NCI-H1105 (cell line): ENCODE measurements around the gene MRPL43.

ENCODE experiments used
- DNase-seq: peaks from one replicate; lab custom pipeline; 2025; lab: John Stamatoyannopoulos, UW

Gene MRPL43

DNA sequence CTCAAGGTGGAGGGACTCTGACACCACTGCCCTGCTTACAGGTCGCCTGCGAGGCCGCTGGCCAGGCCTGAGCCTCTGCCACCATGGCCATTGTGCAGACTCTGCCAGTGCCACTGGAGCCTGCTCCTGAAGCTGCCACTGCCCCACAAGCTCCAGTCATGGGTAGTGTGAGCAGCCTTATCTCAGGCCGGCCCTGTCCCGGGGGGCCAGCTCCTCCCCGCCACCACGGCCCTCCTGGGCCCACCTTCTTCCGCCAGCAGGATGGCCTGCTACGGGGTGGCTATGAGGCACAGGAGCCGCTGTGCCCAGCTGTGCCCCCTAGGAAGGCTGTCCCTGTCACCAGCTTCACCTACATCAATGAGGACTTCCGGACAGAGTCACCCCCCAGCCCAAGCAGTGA, 15.2 kb upstream of the MRPL43 start:
- DNase-seq = no peak

DNA sequence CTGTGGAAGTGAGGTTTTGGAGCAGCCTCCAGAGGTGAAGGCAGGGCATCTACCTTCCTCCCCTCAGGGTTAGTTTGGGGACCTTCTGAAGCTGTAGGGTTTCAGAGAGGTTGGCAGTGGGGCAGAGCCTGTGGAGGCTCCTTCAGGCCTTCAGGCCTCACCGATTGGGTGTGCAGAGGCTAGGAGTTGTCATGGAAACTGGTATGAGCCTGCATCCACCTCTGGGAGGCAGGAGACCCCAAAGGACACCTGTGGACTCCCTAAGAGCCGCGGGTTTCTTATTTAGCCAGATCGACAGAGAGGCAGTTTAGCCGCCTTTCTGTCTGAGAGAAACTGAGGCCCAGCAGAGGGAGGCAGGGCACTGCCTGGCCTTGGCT, 14.3 kb upstream of the MRPL43 start:
- no peak for DNase-seq

DNA sequence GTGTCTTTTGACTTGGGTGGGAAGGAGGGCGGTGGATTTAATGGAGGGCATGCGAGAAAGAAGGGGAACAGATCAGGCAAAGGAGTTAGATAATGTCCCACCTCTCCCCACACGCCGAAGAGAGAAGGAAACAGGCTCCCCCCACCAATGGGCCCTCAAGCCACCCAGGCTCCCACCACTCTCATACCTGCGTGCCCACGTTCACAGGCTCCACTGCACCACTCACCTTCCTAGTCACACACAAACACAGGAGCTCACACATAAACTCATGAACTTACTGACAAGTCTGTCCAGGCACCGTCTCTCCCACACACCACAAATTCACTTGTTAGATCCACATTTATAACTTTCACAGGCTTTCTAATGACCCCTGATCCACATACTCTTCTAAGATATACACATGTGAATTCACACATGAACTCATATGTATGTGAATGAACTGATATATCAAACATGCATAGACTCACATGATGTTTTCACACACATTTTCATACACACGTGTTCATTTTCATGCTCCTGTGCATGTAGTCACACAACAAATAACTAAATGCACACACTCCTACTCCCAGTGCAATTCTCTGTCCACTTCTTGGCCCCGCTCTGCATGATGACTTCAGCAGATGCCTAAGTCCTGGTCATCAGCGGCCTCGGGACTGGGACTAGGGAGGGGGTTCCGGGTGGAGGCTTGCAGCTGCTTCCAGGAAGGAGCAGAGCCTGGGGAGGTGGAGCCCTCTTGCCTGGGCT, 13.8 kb upstream of the MRPL43 start:
- no peak for DNase-seq

DNA sequence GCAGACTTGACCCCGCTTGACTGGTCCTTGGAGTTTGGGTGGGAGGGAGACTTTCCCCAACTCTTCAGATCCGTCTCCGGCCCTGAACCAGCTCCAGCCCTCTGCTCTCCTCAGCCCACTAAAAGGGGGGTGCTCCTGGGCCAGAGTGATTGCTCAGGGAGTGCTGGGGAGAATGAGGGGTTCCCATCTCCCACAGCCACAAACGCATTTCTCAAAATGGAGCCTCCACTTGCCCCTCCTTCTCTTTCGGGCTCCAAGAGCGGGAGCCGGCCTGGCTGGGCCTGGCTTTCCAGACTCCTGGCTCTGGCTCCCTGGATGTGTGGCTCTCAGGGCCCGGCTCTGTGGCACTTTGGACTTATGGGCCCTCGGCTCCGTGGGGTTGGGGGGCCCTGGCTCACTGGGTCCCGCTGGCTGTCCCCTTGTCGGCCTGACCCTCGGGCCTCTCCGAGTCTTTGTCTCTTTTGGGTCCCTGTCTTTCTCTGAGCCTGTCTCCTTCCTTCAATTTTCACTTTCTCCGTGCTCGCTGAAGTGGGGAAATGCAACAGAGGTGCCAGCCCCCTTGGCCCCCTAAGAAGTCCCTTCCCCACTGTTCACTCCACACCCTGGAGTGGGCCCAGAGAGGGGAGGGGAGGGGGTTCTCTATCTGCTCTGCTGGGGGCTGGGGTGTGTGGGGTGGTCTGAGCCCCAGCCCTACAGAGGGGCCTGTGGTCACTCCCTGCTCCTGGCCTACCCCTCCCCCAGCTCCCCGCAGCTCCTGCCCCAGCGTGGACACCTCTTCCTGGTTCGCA, 13.0 kb upstream of the MRPL43 start:
- DNase-seq = no peak

DNA sequence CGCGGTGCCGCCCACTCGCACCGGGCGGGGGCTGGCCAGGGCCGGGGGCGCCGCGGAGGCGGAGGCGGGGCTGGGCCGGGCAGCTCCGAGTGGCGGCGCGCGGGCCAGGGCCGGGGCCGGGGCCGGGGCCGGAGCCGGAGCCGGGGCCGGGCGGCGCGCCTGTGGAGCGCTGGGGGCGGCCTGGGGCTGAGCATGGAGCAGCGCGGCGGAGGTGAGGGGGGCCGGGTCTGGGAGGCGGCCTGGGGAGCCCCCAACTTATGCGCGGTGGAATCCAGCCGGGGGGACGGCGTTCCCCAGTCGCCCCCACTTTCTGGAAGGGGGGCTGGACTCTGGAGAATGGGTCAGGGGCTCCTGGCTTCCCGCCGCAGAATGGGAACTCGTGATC, 12.4 kb upstream of the MRPL43 start, which contains the start of gene LZTS2:
LZTS2 (plus strand) TSS at position 67 of the 385 bp plus-strand sequence. CDS start 2,731 bp downstream, outside the sequence.
- no peak for DNase-seq

DNA sequence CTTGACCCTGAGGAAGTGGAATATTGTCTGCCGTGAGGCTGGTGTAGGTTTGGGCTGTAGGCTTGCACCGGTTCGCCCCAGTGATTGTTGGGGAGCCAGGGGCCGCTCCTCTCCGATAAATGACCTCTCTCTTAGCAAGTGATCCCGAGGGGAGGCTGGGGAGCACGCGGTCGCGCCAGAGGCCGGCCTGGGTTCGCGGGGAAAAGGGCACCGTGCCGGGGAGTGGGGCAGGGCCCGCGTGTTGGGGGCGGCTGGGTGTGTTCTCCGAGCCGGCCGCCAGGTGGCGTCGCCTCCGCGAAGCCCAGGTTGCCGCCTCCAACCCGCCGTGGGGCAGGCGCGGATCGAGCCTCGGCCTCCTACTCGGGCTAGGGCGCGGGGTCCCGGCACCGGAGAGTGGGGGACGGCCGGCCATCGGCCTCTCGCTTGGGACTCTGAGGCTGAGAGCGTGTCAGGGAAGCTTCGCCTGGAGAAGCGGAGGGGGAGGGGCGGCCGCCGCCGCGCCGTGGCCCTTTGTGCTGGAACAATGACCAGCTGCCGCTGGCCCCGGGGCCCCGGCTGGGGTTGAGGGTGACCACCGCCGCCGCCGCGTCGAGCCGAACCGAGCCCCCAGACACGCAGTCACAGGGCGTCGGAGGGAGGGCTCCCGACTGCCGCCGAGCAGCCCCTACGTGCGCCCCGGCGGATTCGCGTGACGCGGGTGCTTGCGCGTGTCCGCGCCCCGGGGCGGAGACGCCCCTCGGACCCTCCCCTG, 11.9 kb upstream of the MRPL43 start:
- no peak for DNase-seq

DNA sequence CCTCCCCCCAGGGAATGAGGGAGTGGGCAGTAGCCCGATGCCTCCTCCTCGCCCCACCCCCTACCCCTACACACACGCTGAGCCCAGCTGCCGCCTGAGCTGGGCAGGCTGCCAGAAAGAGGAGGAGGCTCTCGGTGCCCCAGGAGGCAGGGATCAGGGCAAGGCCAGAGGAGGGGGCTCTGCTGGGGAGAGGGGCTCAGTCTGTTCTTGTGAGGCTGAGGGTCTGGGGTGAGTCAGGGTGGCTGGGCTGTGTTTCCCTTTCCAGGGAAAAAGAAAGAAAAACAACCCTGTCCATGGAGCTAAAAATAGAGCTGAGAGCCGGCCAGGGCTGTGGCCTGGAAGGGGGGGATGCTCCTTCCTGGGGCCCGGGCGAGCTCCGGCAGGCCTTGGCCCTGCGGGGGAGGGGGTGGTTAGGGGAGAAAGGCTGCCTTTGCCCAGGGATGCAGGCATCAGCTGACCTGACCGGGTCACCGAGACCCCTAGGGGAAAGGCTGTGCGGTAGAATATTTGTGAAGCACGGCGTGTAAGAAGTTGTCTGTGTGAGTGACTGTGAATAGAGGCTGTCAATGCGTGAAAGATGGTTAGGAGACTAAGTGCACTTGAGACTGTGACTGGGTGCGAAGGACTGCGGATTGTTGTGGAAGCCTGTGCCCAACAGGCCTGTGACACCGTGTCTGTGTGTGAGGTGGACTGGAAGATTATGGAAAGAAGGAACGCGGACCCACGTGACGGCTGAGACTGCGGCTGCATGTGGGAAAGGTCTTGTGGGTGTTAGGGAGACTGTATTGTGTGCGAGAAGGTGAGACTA, 11.1 kb upstream of the MRPL43 start:
- peak; percentile 77 for DNase-seq

DNA sequence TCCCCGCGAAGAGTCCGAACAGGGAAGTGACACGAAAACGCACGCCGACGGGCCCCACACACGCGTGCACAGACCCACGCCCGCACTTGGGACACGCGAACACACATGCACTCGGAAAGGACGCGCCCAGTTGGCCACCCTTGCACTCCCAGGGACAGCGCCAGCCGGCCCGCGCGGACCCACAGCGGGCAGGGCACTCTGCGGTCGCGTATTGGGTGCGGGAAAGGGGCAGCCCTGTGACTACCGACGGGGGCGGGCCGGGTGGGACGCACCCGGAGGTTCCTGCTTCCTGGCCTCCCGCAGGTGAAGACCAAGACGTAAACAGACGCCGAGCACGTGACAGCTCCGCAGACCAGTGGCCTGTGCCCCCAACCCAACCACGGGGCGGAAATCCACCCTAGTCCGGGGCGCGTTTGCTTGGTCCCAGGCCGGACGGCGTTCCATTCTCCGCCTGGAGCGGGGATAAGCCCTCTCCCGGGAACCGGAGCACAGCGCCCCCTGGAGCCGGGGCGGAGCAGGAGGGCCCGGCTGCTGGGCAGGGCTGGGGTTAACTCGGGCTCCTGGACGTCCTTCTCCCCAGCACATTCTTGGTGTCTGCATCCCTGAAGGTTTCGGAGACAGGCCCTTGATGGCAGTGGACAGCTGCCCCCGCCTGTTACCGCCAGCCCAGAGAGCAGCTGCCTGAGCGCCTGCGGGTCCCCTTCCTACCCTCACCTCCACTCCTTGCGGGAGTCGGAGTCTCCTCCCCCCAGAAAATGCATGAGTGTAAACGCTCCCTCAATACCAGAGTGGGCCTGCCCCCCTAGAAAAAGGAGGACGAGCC, 10.3 kb upstream of the MRPL43 start:
- no peak for DNase-seq

DNA sequence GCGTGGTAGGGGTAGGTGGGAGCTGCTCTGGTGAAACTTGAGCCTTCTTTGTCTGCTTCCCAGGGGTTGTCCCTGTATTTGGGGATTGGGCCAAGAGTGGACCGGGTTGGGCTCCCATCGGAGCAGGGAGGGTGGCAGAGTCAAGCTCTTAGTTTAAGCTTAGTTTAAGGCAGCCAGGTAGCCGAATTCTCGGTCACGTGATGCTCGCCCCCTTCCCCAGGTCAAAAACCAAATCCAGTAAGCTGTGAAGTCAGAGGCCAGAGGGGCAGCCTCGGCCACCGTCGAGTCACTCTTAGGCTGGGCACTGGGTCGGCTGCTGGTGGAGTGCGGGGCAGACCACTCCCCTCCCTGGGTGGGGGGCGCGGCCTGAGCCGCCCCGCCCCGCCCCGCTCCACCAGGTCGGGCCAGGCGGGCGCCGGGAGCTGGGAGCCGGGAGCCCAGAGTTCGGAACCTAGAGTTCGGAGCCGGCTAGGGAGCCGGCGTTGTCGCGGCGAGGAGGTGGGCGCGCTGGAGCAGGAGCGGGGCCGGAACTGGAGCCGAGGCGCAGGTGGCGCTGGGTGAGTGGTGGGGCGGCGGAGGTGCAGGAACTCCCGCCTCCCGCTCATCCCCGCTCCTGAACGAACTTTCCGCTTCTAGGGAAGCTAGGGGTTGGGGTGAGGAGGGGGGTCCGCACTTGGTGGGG, 9.5 kb upstream of the MRPL43 start:
- no peak for DNase-seq

DNA sequence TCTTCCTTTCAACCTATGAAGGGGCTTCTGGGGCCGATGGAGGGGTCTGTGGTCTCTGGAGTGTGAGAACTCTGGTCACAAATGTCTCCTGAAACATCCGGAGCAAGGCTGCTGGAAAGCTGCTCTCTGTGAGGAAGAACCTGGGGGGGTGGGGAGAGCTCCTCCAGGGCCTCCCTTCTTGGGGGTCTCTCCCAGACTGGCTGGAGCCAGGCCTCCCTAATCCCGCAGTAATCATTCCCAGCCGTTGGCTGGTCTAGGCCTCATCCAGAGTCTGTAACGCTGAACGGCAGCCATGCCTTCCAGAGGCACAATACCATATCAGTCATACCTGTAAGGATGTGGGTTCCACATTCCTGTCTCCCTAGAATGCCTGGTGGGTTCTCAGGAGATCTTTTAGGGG, 7.9 kb upstream of the MRPL43 start:
- no peak for DNase-seq

DNA sequence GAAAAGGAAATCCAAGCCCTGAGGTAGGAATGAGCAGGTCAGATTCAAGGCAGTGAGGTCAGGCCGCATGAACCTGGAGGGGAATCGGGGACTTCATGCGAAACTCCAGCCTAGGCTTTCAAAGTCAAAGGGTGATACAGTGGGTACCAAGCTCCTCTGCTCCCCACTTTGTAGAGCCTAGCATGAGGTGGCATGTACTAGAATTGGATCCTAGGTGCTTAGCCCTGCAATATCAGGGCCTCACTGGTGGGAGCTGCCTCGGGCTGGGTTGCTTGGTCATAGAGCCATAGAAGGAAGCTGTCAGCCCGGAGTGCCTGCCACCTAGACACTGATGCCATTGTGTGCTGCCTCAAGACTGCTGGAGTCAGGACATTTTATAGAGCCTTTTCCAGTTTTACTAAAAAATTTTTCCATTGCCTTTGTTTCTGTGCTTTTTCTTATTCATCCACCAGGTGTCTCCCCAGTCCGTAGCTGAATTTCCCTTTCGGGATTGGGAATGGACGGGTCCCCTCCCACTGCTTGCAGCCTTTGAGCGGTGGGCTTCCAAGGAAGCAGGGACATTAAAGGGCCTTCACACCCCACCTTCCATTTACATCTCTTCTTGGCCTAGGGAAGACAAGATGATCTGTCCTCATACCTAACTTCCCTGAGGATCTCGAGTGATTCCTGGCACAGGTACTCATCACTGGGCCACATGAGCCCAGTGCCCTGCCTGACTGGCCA, 6.8 kb upstream of the MRPL43 start:
- no peak for DNase-seq

DNA sequence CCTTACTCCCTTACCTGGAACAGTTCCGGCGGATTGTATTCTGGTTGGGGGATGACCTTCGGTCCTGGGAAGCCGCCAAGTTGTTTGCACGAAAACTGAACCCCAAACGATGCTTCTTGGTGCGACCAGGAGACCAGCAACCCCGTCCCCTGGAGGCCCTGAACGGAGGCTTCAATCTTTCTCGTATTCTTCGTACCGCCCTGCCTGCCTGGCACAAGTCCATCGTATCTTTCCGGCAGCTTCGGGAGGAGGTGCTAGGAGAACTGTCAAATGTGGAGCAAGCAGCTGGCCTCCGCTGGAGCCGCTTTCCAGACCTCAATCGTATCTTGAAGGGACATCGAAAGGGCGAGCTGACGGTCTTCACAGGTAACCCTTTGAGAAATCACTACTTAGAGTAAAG, 1.8 kb upstream of the MRPL43 start:
- no peak for DNase-seq

DNA sequence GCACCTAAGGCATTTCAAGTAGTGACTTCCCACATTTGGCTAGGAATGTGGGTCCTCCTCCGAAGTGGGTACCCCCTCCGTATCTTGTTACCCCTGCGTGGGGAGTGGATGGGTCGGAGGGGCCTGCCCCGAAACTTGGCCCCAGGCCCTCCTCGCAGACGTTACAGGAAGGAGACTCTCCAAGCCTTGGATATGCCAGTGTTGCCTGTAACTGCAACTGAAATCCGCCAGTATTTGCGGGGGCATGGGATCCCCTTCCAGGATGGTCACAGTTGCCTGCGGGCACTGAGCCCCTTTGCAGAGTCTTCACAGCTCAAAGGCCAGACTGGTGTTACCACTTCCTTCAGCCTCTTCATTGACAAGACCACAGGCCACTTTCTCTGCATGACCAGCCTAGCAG, 869 bp upstream of the MRPL43 start:
- no peak for DNase-seq

DNA sequence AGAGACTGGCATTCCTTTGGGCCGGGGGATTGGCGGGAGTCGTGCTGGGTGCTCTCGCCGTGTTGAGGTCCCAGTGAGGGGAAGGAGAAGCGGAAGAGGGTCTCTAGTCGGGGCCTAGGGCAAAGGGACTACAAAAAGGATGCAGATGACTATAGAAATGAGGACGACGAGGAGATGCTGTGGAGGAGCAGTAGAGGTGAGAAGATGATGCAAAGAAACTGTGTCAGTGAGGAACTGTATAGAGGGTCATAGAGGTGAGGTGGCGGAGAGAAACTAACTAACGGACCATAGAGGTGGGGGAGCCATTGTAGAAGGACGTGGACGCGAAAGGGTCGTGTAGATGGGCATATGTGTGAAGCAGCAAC, 370 bp upstream of the MRPL43 start:
- DNase-seq = no peak

DNA sequence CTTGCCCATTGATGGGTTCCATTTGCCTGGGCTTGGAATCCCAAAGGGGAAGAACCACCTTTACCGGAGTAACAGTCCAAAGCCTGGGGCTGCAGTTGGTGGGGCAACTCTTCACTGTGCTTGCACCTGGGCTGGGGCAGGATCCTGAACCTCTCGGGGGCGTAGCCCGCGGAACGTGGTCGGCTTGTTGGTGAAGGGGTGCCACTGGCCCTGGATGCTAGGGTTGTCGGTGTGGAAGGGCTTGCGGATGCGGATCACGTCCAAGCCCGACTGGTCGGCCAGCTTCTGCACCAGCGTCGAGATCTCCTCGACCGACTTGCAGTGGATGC, 710 bp downstream of the MRPL43 start:
- DNase-seq = no peak

DNA sequence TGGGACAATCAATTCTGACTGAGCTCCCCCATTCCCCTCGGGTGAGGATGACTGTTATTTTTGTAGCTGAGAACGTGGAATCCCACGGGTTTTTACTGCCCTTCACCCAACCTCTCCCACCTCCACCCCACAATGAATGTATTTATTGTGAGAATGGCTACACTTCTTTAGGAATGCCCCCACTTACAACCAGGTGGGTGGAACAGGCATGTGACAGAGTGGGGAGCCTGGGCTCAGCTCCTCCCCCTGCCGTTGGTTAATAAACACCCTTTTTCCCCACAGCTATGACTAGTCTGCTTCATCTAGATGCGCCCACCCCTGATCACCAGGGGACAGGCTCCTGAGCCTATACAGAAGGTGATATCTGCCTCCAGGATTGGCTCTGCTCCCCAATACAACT, 2.0 kb downstream of the MRPL43 start:
- DNase-seq = no peak

DNA sequence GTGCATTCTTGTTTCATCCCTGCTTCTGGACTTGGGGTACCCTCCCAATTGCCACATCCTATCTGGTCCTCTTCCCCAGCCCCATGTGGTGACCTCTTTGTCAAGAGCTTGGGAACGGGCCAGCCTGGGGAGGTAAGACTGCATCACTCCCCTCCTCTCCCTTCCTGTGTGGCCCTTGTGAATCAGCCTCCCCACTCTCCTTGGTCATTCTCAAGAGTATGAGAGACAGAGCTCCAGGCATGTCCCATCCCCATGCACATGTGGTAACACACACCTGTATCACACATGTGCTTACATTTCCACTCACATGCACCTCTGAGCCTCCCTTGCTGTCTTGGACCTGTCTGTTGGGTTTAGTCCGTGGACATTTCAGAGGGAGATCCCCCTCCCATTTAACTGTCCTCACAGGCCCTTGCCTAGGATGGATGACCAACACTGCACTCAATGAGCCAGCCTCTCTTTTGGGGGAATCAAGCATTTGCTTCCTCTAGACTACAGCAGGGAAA, 2.6 kb downstream of the MRPL43 start:
- no peak for DNase-seq

DNA sequence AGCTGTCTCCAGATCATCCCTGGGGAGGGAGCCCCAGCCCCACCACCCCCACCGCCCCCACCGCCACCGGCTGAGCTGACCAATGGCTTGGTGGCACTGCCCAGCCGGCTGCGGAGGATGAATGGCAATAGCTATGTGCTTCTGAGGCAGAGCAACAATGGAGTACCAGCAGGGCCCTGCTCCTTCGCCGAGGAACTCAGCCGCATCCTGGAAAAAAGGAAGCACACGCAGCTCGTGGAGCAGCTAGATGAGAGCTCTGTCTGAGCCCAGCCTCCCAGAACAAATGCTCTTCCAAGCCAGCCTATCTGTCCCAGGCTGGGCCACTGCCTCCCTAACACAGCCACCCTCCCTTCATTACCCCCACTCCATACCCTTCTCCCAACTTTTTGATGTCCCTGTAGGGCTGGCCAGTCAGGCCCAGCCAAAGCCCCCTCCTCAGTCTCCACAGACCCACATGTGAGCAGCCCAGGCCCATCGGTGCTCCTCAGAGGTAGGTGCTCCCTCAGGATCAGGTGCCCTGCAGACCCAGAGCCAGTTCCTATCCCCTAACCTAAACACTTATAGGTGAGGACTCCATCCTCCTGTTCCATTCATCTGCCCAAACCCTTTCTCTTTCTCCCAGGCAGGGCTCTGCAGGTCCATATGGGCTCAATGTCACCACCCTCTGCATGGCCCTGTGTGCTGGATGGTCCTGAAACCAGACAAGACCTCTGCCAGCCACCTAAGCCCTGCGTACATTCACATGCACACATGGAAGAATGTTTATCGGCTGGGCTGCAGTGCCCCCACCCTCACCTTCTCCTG, 3.2 kb downstream of the MRPL43 start:
- no peak for DNase-seq
